ENCODE measurements around the gene RTL9.
"Not testable (repeated sequence)": the region's sequence is repeated elsewhere in the genome, so short reads cannot be mapped to it uniquely, and the experiment has no call there.

The RTL9 gene

GRCh38 chrX:110358548-110358947 is at the start of gene RTL9:
TSS of gene RTL9 (plus strand) at chrX:110358848. CDS start at chrX:110450618, 91,770 bp downstream.
- no peak for DNase-seq

GRCh38 chrX:110310000-110310790 is 48.5 kb upstream of the RTL9 start:
- DNase-seq: peak; percentile 41

DNA sequence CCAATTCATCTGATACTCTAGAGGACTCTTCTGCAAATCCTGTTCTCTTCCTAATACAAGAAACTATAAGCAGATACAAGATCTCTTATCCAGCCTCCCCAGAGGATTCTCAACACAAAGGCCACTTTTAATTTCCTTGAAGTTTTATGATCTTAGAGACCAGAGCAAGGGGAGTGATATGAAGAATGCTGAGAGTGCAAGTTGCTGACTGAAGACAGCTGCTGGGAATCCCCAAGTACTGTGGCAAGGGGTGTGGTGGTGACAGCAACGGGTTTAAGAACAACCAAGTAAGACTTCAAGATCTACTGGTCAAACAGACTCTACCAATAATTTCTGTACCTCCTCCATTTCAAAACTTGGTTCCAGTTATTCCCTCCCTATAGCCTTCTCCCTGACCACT is 47.8 kb upstream of the RTL9 start:
- DNase-seq: no peak

- no peak for DNase-seq
Measured at GRCh38 chrX:110311437-110312230, 47.0 kb upstream of the RTL9 start.

DNA sequence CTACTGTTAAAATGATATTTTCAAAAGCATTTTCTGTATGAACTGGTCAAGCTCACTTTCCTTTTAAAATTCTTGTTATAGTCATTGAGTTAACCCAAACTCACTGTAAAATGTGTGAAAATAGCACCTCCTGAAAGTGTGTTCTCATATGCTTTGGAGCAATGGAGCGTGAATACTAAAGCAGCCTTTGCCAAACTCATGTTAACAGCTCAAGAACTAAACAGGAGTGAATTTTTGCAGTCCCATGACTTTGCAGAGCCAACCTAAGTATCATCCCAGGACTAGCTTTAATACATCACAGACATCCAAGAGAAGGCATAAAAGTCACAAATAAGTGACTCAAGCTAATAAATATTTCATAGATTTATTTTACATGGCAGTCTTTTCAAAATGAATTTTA is 43.1 kb upstream of the RTL9 start:
- no peak for DNase-seq

- no peak for DNase-seq
Measured at GRCh38 chrX:110316351-110317060, 42.1 kb upstream of the RTL9 start.

- DNase-seq: no peak
Measured at GRCh38 chrX:110317061-110317819, 41.4 kb upstream of the RTL9 start.

GRCh38 chrX:110317820-110318663 is 40.6 kb upstream of the RTL9 start, which contains the start of gene AMMECR1:
TSS of gene AMMECR1 (minus strand) at chrX:110318085. CDS start at chrX:110318071, 14 bp downstream.
- DNase-seq: peak; percentile 66

- peak; percentile 43 for DNase-seq
Measured at GRCh38 chrX:110318664-110318968, 40.0 kb upstream of the RTL9 start.

DNA sequence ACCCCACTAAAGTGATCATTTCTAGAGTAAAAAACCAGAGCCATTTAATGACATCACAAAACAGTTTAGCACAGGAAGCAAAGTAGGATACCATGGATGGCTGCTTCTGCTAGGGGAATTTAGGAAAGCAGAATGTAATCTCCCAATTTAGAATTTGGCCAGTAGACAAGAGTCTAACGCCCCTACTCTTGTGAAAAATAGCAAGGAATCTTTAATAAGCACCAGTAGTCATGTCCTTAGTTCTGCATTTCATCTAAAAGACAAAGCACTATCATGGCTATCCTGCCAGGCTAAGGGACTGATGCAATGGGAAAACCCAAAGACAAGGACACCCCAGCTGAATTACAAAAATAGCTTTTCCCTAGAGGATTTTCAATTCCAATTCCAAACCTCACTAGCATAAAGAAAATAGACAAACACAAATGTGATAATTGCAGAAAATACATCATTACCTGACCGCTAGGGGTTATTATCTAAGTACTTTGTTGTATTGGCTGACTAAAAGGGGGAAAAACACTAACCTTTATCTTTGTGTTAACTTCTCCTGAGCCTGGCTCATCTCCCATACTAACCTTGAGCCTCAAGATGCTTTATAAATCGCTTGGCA is 38.2 kb upstream of the RTL9 start:
- DNase-seq: no peak

DNA sequence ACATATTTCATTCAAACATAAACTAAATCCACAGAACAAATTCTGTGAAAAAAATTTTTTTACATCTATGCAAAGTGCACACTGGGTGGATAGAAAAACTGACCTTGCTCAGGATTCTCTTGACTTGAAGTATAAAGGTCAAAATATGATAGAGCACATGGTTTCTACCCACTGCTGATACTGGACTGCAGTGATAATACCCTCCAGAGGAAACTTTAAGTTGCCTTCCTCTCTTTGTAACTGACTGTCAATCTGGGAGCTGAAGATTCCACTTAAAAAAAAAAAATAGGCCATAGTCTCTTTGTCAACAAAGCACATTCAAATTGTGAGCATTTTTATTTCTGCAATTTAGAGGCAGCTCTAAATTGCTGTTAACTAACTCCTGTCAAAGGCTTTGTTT is 37.6 kb upstream of the RTL9 start:
- DNase-seq: no peak

DNA sequence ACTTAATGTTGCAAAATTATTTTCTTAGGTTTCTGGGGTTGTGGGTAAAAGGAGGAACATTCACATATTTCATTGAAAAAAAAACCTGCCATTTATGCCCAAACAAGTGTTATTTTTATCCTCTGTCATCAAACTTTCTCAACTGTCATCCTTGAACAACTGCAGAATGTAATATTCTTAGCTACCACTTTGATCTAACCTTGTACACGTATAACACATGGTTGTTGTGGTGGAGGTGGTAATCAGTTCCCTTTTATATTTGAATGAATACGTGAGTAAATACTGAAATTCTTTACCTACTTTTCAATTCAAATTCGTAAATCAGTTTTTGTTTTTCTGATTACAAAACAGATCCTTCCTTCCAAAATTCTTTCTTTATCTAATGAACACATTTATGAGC is 37.0 kb upstream of the RTL9 start:
- no peak for DNase-seq

DNA sequence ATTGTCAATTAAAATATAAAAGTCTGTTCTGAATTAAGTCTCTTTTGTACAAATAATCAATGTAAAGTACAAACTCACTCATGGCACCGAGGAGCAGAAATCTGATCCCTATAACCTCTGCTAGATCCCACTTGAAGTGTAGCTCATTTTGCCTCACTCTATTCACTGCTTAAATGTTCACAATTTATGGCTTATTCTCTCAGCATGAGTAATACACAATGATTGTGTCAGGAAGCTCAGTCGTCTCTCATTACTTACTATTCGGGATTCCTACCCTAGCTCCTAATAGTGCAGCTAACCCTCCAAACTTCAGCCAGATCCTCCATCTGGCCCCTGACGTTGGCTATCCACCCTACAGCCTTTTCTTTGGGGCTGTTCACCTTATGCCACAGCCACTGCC is 36.0 kb upstream of the RTL9 start:
- DNase-seq: peak; percentile 51

GRCh38 chrX:110326712-110327111 is 31.9 kb upstream of the RTL9 start:
- no peak for DNase-seq

DNA sequence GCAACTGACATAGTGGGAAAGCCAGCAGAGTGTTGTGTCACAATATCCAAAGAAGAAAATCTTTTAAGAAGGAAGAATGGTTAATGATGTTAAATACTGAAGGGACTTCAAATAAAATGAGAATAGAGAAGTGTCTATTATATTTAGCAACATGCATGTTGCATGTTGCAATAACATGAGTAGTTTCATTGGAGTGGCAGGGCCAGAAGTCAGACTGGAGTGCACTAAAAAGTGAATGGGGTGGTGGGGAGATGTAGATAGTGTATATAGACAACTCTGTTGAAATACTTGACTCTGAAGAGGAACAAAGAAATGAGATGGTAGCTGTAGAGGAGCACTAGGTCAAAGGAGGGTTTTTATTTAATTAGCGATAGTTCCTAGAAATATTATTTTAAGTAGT is 31.3 kb upstream of the RTL9 start:
- no peak for DNase-seq

DNA sequence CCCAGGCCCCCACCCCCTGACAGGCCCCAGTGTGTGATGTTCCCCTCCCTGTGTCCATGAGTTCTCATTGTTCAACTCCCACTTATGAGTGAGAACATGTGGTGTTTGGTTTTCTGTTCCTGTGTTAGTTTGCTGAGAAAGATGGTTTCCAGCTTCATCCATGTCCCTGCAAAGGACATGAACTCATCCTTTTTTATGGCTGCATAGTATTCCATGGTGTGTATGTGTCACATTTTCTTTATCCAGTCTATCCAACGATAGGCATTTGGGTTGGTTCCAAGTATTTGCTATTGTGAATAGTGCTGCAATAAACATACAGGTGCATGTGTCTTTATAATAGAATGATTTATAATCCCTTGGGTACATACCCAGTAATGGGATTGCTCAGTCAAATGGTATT is 30.0 kb upstream of the RTL9 start:
- not testable (repeated sequence) for DNase-seq

- no peak for DNase-seq
Measured at GRCh38 chrX:110331444-110332030, 27.1 kb upstream of the RTL9 start.

- DNase-seq: not testable (repeated sequence)
Measured at GRCh38 chrX:110333458-110333857, 25.2 kb upstream of the RTL9 start.

DNA sequence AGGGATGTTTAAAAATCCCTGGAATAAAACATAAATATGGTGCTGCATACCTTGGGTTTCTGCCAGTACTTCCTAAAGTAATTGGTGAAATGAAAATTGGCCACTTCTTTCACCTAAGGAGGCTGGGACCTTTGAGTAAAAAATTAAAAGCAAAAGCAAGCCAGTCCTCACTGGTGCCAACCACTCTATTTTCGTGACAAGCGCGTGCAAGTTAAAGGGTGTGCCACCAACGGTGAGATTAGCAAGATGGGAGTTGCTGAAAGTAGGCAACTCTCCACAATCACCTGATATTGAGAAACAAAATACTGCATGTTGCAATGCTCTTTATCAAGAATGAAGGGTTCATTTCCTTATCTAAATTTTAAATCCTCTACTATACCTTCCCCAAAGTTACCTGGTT is 19.7 kb upstream of the RTL9 start:
- no peak for DNase-seq

GRCh38 chrX:110341189-110342035 is 17.2 kb upstream of the RTL9 start:
- no peak for DNase-seq

Measured in NCI-H2107 (cell line).